Muscle of leg (tissue), 11 donors: ENCODE measurements around the gene BAD. TPM values are rescaled to one million over a fixed set of nuclear protein-coding genes. Genes with fewer than 3 reads are reported as not detected.
"Not testable (repeated sequence)": the region's sequence is repeated elsewhere in the genome, so short reads cannot be mapped to it uniquely, and the experiment has no call there.

Source experiments
- DNase-seq: peaks from one replicate; pipeline ENCODE4 v3.0.0; 2013
- H3K27ac ChIP-seq: one replicate; pipeline ENCODE4 v1.5.1; 2013; ENCODE audit warnings: mild to moderate bottlenecking, low read length, control low read depth
- H3K27me3 ChIP-seq: one replicate; pipeline ENCODE4 v1.6.1; 2013; ENCODE audit warnings: low read length; ENCODE audit not compliant: control insufficient read depth, insufficient read depth
- H3K36me3 ChIP-seq: one replicate; pipeline ENCODE4 v1.6.1; 2013; ENCODE audit warnings: low read length; ENCODE audit not compliant: control insufficient read depth, insufficient read depth
- H3K4me1 ChIP-seq: one replicate; pipeline ENCODE4 v1.6.1; 2013; ENCODE audit warnings: low read length; ENCODE audit not compliant: control insufficient read depth, insufficient read depth
- H3K4me3 ChIP-seq: one replicate; pipeline ENCODE4 v1.5.1; 2013; ENCODE audit warnings: low read length, control low read depth
- H3K9me3 ChIP-seq: replicated peaks from 2 replicates; pipeline ENCODE4 v1.6.1; 2013; ENCODE audit warnings: low read depth, low read length; ENCODE audit not compliant: control insufficient read depth
- WGBS: methylation state at CpG from one replicate; pipeline ENCODE4 v1.1.5; 2013; ENCODE audit warnings: missing lambda C conversion rate; ENCODE audit not compliant: insufficient coverage; 5-methylcytosine and 5-hydroxymethylcytosine counted together
- polyA plus RNA-seq, 8 donors: library from polyadenylated mRNA; unstranded; fragments of 120-200 nt; gene quantifications; one replicate each; pipeline versions ENCODE4 v1.2.1 to v1.2.3, GENCODE V29; 2013; ENCODE audit warnings: inconsistent platforms in 1 of 8, low replicate concordance in 1 of 8; ENCODE audit not compliant: insufficient read length in 8 of 8, insufficient read depth in 1 of 8
- total RNA-seq: library from RNA; stranded (reverse); fragments of 120-200 nt; gene quantifications from one replicate; pipeline ENCODE4 v1.2.4, GENCODE V29; 2013

Gene BAD
- total and polyA plus RNA-seq, 9 donors = 28.0 to 52.2 (median 35.3) TPM

GRCh38 chr11:64250415-64251015 lies 34.0 kb downstream of the BAD start:
- no peak overlapping the region for H3K27ac ChIP-seq
- H3K36me3 ChIP-seq = peaks cover 9% of the 10 kb centered on the region
- H3K9me3 ChIP-seq = no peaks in the 10 kb centered on the region
- peak overlapping the region; percentile 48 for H3K4me3 ChIP-seq
- peaks cover 57% of the 10 kb centered on the region for H3K4me1 ChIP-seq
- 23% methylated on average over 10 of the region's 13 CpGs for WGBS
- no peaks in the 10 kb centered on the region for H3K27me3 ChIP-seq
- DNase-seq = no peak

GRCh38 chr11:64249563-64250414 lies 34.7 kb downstream of the BAD start:
- Histone ChIP-seq H3K4me3 (no peak overlapping the region), H3K27me3 (no peaks in the 10 kb centered on the region), H3K9me3 (no peaks in the 10 kb centered on the region), H3K36me3 (peaks cover 6% of the 10 kb centered on the region), H3K4me1 (peaks cover 64% of the 10 kb centered on the region), H3K27ac (no peak overlapping the region)
- DNase-seq = no peak
- 94% methylated on average over 2 of the region's 8 CpGs for WGBS

- Histone ChIP-seq H3K4me3 (no peak overlapping the region), H3K27me3 (no peaks in the 10 kb centered on the region), H3K9me3 (no peaks in the 10 kb centered on the region), H3K27ac (no peak overlapping the region), H3K36me3 (peaks cover 9% of the 10 kb centered on the region), H3K4me1 (peaks cover 71% of the 10 kb centered on the region)
- 89% methylated on average over 4 of the region's 4 CpGs for WGBS
- no peak for DNase-seq
Observed at GRCh38 chr11:64249038-64249437, 35.4 kb downstream of the BAD start.

- 77% methylated on average over 5 of the region's 7 CpGs for WGBS
- no peak for DNase-seq
- Histone ChIP-seq H3K27me3 (no peaks in the 10 kb centered on the region), H3K4me1 (peaks cover 74% of the 10 kb centered on the region), H3K4me3 (no peak overlapping the region), H3K9me3 (no peaks in the 10 kb centered on the region), H3K27ac (no peak overlapping the region), H3K36me3 (peaks cover 14% of the 10 kb centered on the region)
Observed at GRCh38 chr11:64248578-64248977, 35.9 kb downstream of the BAD start.

- DNase-seq = no peak
- no peaks in the 10 kb centered on the region for H3K27me3 ChIP-seq
- peak overlapping the region; percentile 65 for H3K27ac ChIP-seq
- H3K9me3 ChIP-seq = no peaks in the 10 kb centered on the region
- H3K4me1 ChIP-seq = peaks cover 74% of the 10 kb centered on the region
- WGBS = 12% methylated on average over 20 of the region's 31 CpGs
- H3K4me3 ChIP-seq = peak overlapping the region; percentile 63
- peaks cover 20% of the 10 kb centered on the region for H3K36me3 ChIP-seq
Observed at GRCh38 chr11:64247729-64248531, 36.5 kb downstream of the BAD start.

GRCh38 chr11:64246871-64247728 lies 37.4 kb downstream of the BAD start, which contains the start of gene PPP1R14B:
Gene PPP1R14B, minus strand, starts transcription at chr11:64246943. Its CDS starts 270 bp downstream, at chr11:64246673.
- 2% methylated on average over 54 of the region's 74 CpGs for WGBS
- H3K4me3 ChIP-seq = peak within 1 kb of the TSS; percentile 78
- peaks cover 24% of the 10 kb centered on the region for H3K36me3 ChIP-seq
- H3K27me3 ChIP-seq = no peaks in the 10 kb centered on the region
- no peaks in the 10 kb centered on the region for H3K9me3 ChIP-seq
- peak within 1 kb of the TSS; percentile 98 for H3K27ac ChIP-seq
- peaks cover 75% of the 10 kb centered on the region for H3K4me1 ChIP-seq
- peak; percentile 95 for DNase-seq

- not testable (repeated sequence) for H3K9me3 ChIP-seq, DNase-seq, H3K27me3 ChIP-seq
- H3K4me3 ChIP-seq = peak overlapping the region; percentile 78
- peak overlapping the region; percentile 94 for H3K27ac ChIP-seq
- H3K4me1 ChIP-seq = peaks cover 72% of the 10 kb centered on the region
- peaks cover 24% of the 10 kb centered on the region for H3K36me3 ChIP-seq
- 0% methylated on average over 43 of the region's 43 CpGs for WGBS
Observed at GRCh38 chr11:64246621-64246870, 37.9 kb downstream of the BAD start.

- peaks cover 70% of the 10 kb centered on the region for H3K4me1 ChIP-seq
- peak overlapping the region; percentile 94 for H3K27ac ChIP-seq
- no peaks in the 10 kb centered on the region for H3K9me3 ChIP-seq
- H3K27me3 ChIP-seq = no peaks in the 10 kb centered on the region
- WGBS = under 1% methylated on average over 40 of the region's 46 CpGs
- peak overlapping the region; percentile 78 for H3K4me3 ChIP-seq
- no peak for DNase-seq
- peaks cover 24% of the 10 kb centered on the region for H3K36me3 ChIP-seq
Observed at GRCh38 chr11:64245797-64246620, 38.5 kb downstream of the BAD start.

GRCh38 chr11:64245401-64245796 lies 39.1 kb downstream of the BAD start:
- no CpG with 5 or more reads among the region's 6 CpGs for WGBS
- H3K27me3 ChIP-seq = no peaks in the 10 kb centered on the region
- no peaks in the 10 kb centered on the region for H3K9me3 ChIP-seq
- DNase-seq = peak; percentile 87
- H3K4me3 ChIP-seq = peak overlapping the region; percentile 78
- peaks cover 24% of the 10 kb centered on the region for H3K36me3 ChIP-seq
- peak overlapping the region; percentile 94 for H3K27ac ChIP-seq
- H3K4me1 ChIP-seq = peaks cover 67% of the 10 kb centered on the region
